ENCODE results near the gene PCDHA4. TPM values are rescaled to one million over a fixed set of nuclear protein-coding genes. Genes with fewer than 3 reads are reported as not detected.
"Not testable (repeated sequence)": the region's sequence is repeated elsewhere in the genome, so short reads cannot be mapped to it uniquely, and the experiment has no call there.

The PCDHA4 gene
- total and polyA plus RNA-seq, 2 donors (not counting 1 experiment from before 2014, with no cell fraction given) = not detected

DNA sequence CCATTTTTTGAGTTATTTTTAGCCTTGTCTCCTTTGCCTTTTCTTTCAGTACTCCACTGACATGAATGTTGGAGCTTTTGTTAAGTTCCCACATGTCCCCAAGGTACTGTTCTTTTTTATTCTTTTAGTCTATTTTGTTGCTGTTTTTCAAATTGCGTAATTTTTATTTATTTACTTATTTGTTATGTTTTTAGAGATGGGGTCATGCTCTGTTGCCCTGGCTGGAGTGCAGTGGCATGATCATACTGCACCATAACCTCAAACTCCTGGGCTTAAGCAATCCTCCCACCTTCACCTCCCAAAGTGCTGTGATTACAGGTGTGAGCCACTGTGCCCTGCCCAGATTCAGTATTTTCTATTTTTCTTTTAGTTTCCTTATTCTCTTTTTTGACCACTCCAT is 26.4 kb upstream of the PCDHA4 start:
- no CpG with 5 or more reads among the region's 1 CpG for WGBS (ENCODE audit: insufficient coverage)
- no peak overlapping the region for H3K9ac ChIP-seq (ENCODE audit: low read length)
- H3K4me2 ChIP-seq (replicated peaks; ENCODE audit: low read depth, low read length, poor library complexity, severe bottlenecking) = no peak overlapping the region
- ChIA-PET POLR2A (no interaction called here), CTCF (no interaction called here)
- ATAC-seq (ENCODE audit: low read depth) (no peak), DNase-seq (no peak)
- H2AFZ ChIP-seq (ENCODE audit: insufficient read depth, low read depth, low read length, poor library complexity, severe bottlenecking) = no peak overlapping the region
- Mint-ChIP-seq H3K27ac (no peak overlapping the region), H3K9me3 (ENCODE audit: insufficient read depth) (peaks cover 30% of the 10 kb centered on the region), H3K27me3 (peaks cover 9% of the 10 kb centered on the region), H3K4me1 (no peaks in the 10 kb centered on the region), H3K4me3 (no peak overlapping the region)
- no peaks in the 10 kb centered on the region for H3K79me2 ChIP-seq (ENCODE audit: control insufficient read depth, insufficient read depth, low read length)
- no peaks in the 10 kb centered on the region for H3K4me1 ChIP-seq (ENCODE audit: control insufficient read depth in 2 of 2, insufficient read depth in 2 of 2, low read length in 2 of 2)
- H4K20me1 ChIP-seq (ENCODE audit: control insufficient read depth, insufficient read depth, low read length, poor library complexity, severe bottlenecking) = no peaks in the 10 kb centered on the region
- H3K9me3 ChIP-seq (ENCODE audit: control extremely low read depth in 1 of 3, control insufficient read depth in 2 of 3, insufficient read depth in 1 of 3, low read length in 2 of 3) = peaks cover 4 to 42% (median 28%) of the 10 kb centered on the region in 3 donors
- H3K36me3 ChIP-seq (replicated peaks in 1 of 2; ENCODE audit: control extremely low read depth in 1 of 2, control insufficient read depth in 1 of 2, extremely low read depth in 1 of 2, insufficient read depth in 2 of 2, low read length in 1 of 2) = no peaks in the 10 kb centered on the region
- no peak overlapping the region for H3K4me3 ChIP-seq (ENCODE audit: control extremely low read depth in 1 of 5, extremely low read depth in 1 of 5, insufficient read depth in 1 of 5, low read depth in 2 of 5, low read length in 4 of 5)
- H3K27ac ChIP-seq (ENCODE audit: low read length in 2 of 2) = no peak overlapping the region
- no peak for TF ChIP-seq EZH2 (IDR thresholded peaks at IDR 0.05; ENCODE audit: borderline replicate concordance, insufficient read depth, low read depth, low read length, poor library complexity, severe bottlenecking)
- TF ChIP-seq, protein P1, sequence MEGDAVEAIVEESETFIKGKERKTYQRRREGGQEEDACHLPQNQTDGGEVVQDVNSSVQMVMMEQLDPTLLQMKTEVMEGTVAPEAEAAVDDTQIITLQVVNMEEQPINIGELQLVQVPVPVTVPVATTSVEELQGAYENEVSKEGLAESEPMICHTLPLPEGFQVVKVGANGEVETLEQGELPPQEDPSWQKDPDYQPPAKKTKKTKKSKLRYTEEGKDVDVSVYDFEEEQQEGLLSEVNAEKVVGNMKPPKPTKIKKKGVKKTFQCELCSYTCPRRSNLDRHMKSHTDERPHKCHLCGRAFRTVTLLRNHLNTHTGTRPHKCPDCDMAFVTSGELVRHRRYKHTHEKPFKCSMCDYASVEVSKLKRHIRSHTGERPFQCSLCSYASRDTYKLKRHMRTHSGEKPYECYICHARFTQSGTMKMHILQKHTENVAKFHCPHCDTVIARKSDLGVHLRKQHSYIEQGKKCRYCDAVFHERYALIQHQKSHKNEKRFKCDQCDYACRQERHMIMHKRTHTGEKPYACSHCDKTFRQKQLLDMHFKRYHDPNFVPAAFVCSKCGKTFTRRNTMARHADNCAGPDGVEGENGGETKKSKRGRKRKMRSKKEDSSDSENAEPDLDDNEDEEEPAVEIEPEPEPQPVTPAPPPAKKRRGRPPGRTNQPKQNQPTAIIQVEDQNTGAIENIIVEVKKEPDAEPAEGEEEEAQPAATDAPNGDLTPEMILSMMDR (IDR thresholded peaks at IDR 0.05) = no peak
- H3K27me3 ChIP-seq (replicated peaks in 1 of 4; ENCODE audit: control extremely low read depth in 1 of 4, control insufficient read depth in 3 of 4, insufficient read depth in 4 of 4, low read length in 3 of 4) = peaks cover 0 to 8% (median 0%) of the 10 kb centered on the region in 4 experiments
- intact Hi-C loops (cut with micrococcal nuclease) = no loop called here

DNA sequence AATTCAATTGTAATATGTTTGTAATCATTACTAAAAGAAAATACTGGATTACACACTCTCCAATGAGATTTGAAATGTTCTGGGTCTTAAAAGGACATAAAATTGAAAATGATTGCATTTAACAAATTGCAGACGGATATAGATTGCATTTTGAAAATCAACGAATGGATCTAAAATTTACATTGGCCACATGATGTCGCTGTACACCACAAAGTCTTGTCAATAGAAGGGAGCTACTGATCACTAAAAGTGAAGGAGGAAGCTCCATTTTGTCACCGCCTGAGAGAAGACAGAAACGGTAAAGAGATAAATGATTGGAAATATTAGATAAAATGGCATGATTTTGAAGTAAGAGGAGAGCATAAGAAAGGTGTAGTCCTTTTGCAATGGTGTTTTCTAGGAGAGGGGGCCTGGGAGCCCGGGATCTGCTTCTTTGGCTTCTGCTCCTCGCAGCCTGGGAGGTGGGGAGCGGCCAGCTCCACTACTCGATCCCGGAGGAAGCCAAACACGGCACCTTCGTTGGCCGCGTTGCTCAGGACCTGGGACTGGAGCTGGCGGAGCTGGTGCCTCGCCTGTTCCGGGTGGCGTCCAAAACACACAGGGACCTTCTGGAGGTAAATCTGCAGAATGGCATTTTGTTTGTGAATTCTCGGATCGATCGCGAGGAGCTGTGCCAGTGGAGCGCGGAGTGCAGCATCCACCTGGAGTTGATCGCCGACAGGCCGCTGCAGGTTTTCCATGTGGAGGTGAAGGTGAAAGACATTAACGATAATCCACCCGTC is 20.8 kb upstream of the PCDHA4 start, which contains the start of gene PCDHA1:
Gene PCDHA1, plus strand, starts transcription at position 236 of the 782 bp plus-strand sequence.
- ChIA-PET CTCF (no interaction called here), POLR2A (no interaction called here)
- Histone ChIP-seq H3K4me3 (ENCODE audit: control extremely low read depth in 1 of 5, extremely low read depth in 1 of 5, insufficient read depth in 1 of 5, low read depth in 2 of 5, low read length in 4 of 5) (no peak within 1 kb of the TSS), H3K79me2 (ENCODE audit: control insufficient read depth, insufficient read depth, low read length) (no peaks in the 10 kb centered on the region), H3K9me3 (ENCODE audit: control extremely low read depth in 1 of 3, control insufficient read depth in 2 of 3, insufficient read depth in 1 of 3, low read length in 2 of 3) (peaks cover 6 to 47% (median 41%) of the 10 kb centered on the region in 3 donors), H2AFZ (ENCODE audit: insufficient read depth, low read depth, low read length, poor library complexity, severe bottlenecking) (no peak within 1 kb of the TSS), H3K27ac (ENCODE audit: low read length in 2 of 2) (no peak within 1 kb of the TSS), H3K4me1 (ENCODE audit: control insufficient read depth in 2 of 2, insufficient read depth in 2 of 2, low read length in 2 of 2) (no peaks in the 10 kb centered on the region), H3K27me3 (replicated peaks in 1 of 4; ENCODE audit: control extremely low read depth in 1 of 4, control insufficient read depth in 3 of 4, insufficient read depth in 4 of 4, low read length in 3 of 4) (peaks cover 0 to 20% (median 5%) of the 10 kb centered on the region in 4 experiments), H3K4me2 (replicated peaks; ENCODE audit: low read depth, low read length, poor library complexity, severe bottlenecking) (no peak within 1 kb of the TSS), H3K9ac (ENCODE audit: low read length) (no peak within 1 kb of the TSS), H4K20me1 (ENCODE audit: control insufficient read depth, insufficient read depth, low read length, poor library complexity, severe bottlenecking) (no peaks in the 10 kb centered on the region), H3K36me3 (replicated peaks in 1 of 2; ENCODE audit: control extremely low read depth in 1 of 2, control insufficient read depth in 1 of 2, extremely low read depth in 1 of 2, insufficient read depth in 2 of 2, low read length in 1 of 2) (no peaks in the 10 kb centered on the region)
- 38% methylated on average over 26 of the region's 29 CpGs for WGBS (ENCODE audit: insufficient coverage)
- intact Hi-C loops (cut with micrococcal nuclease) = no loop called here
- H3K27ac Mint-ChIP-seq = no peak within 1 kb of the TSS
- peaks cover 19% of the 10 kb centered on the region for H3K27me3 Mint-ChIP-seq
- peaks cover 14% of the 10 kb centered on the region for H3K9me3 Mint-ChIP-seq (ENCODE audit: insufficient read depth)
- DNase-seq (no peak), ATAC-seq (ENCODE audit: low read depth) (no peak)
- TF ChIP-seq EZH2 (IDR thresholded peaks at IDR 0.05; ENCODE audit: borderline replicate concordance, insufficient read depth, low read depth, low read length, poor library complexity, severe bottlenecking) = no peak
- TF ChIP-seq, protein P1 (IDR thresholded peaks at IDR 0.05) = no peak
- no peaks in the 10 kb centered on the region for H3K4me1 Mint-ChIP-seq
- no peak within 1 kb of the TSS for H3K4me3 Mint-ChIP-seq

DNA sequence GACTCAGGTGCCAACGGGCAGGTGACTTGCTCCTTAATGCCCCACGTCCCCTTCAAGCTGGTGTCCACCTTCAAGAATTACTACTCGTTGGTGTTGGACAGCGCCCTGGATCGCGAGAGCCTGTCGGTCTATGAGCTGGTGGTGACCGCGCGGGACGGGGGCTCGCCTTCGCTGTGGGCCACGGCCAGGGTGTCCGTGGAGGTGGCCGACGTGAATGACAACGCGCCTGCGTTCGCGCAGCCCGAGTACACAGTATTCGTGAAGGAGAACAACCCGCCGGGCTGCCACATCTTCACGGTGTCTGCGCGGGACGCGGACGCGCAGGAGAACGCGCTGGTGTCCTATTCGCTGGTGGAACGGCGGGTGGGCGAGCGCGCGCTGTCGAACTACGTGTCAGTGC is 19.4 kb upstream of the PCDHA4 start:
- H3K4me3 ChIP-seq (ENCODE audit: control extremely low read depth in 1 of 5, extremely low read depth in 1 of 5, insufficient read depth in 1 of 5, low read depth in 2 of 5, low read length in 4 of 5); H3K79me2 ChIP-seq (ENCODE audit: control insufficient read depth, insufficient read depth, low read length); H3K36me3 ChIP-seq (replicated peaks in 1 of 2; ENCODE audit: control extremely low read depth in 1 of 2, control insufficient read depth in 1 of 2, extremely low read depth in 1 of 2, insufficient read depth in 2 of 2, low read length in 1 of 2); H3K4me3 Mint-ChIP-seq; H3K4me1 Mint-ChIP-seq; CTCF ChIA-PET; H3K9ac ChIP-seq (ENCODE audit: low read length); H3K27ac Mint-ChIP-seq; ATAC-seq (ENCODE audit: low read depth); H3K4me1 ChIP-seq (ENCODE audit: control insufficient read depth in 2 of 2, insufficient read depth in 2 of 2, low read length in 2 of 2); H3K4me2 ChIP-seq (replicated peaks; ENCODE audit: low read depth, low read length, poor library complexity, severe bottlenecking); POLR2A ChIA-PET; H4K20me1 ChIP-seq (ENCODE audit: control insufficient read depth, insufficient read depth, low read length, poor library complexity, severe bottlenecking); H3K27ac ChIP-seq (ENCODE audit: low read length in 2 of 2); intact Hi-C loops (cut with micrococcal nuclease); H2AFZ ChIP-seq (ENCODE audit: insufficient read depth, low read depth, low read length, poor library complexity, severe bottlenecking); DNase-seq: not testable (repeated sequence)
- WGBS (ENCODE audit: insufficient coverage) = 63% methylated on average over 44 of the region's 44 CpGs
- Mint-ChIP-seq H3K27me3 (peaks cover 29% of the 10 kb centered on the region), H3K9me3 (ENCODE audit: insufficient read depth) (peaks cover 14% of the 10 kb centered on the region)
- H3K9me3 ChIP-seq (ENCODE audit: control extremely low read depth in 1 of 3, control insufficient read depth in 2 of 3, insufficient read depth in 1 of 3, low read length in 2 of 3) = peaks cover 3 to 44% (median 33%) of the 10 kb centered on the region in 3 donors
- H3K27me3 ChIP-seq (replicated peaks in 1 of 4; ENCODE audit: control extremely low read depth in 1 of 4, control insufficient read depth in 3 of 4, insufficient read depth in 4 of 4, low read length in 3 of 4) = peaks cover 0 to 20% (median 5%) of the 10 kb centered on the region in 4 experiments

Data from B cell (primary cell).